Lung microvascular endothelial cell (primary cell): ENCODE measurements around the gene IGFL4. TPM values are rescaled to one million over a fixed set of nuclear protein-coding genes. Genes with fewer than 3 reads are reported as not detected.

Experiments used
- DNase-seq, 2 donors: peaks; one replicate each; pipeline versions ENCODE4 v3.0.0 to v3.0.0-alpha.2; 2010; ENCODE audit warnings: low read depth in 2 of 2
- total RNA-seq: library from RNA; depleted of rRNA; stranded (reverse); fragments of >200 nt; gene quantifications from 2 replicates; pipeline ENCODE4 v1.2.1, GENCODE V29; 2014

IGFL4 gene
- total RNA-seq, 1 donor from 2014 or later = not detected

- peak; percentile 99 to 100 for DNase-seq
These were observed 45.6 kb downstream of the IGFL4 start, which contains the start of gene CCDC61 for GRCh38 chr19:45994998-45995714. Gene CCDC61 (plus strand): TSS chr19:45995467. CDS start chr19:46003019, 7,552 bp downstream.

- DNase-seq = peak in 1 of 2 donors; percentile 35
These were observed 46.3 kb downstream of the IGFL4 start for GRCh38 chr19:45994456-45994997.

- DNase-seq = no peak
These were observed 50.6 kb downstream of the IGFL4 start for GRCh38 chr19:45990113-45990728.

Other genes with a start within 250 kb of the IGFL4 start
- gene DMWD, start 248.2 kb downstream of the IGFL4 start, total RNA-seq = 11.6 and 19.4 TPM in 2 replicates
- gene RSPH6A, start 225.7 kb downstream of the IGFL4 start, total RNA-seq = under 0.01 TPM in 2 replicates
- gene SYMPK, start 177.9 kb downstream of the IGFL4 start, total RNA-seq = 18.1 and 21.4 TPM in 2 replicates
- gene FOXA3, start 176.7 kb downstream of the IGFL4 start, total RNA-seq = under 0.01 TPM in 2 replicates
- 13.1 and 20.0 TPM in 2 replicates for gene IRF2BP1, start 154.9 kb downstream of the IGFL4 start, total RNA-seq
- 0.87 and 1.2 TPM in 2 replicates for gene MYPOP, start 138.4 kb downstream of the IGFL4 start, total RNA-seq
- not detected in 2 replicates for gene NANOS2, start 126.2 kb downstream of the IGFL4 start, total RNA-seq
- 3.7 and 6.2 TPM in 2 replicates for gene NOVA2, start 67.1 kb downstream of the IGFL4 start, total RNA-seq
- gene CCDC61, start 45.5 kb downstream of the IGFL4 start, total RNA-seq = 3.3 and 6.0 TPM in 2 replicates
- not detected in 2 replicates for gene PGLYRP1, start 17.9 kb downstream of the IGFL4 start, total RNA-seq
- gene IGFL3, start 83.7 kb upstream of the IGFL4 start, total RNA-seq = not detected in 2 replicates
- not detected in 2 replicates for gene IGFL2, start 107.2 kb upstream of the IGFL4 start, total RNA-seq
- not detected in 2 replicates for gene IGFL1, start 188.7 kb upstream of the IGFL4 start, total RNA-seq